Measurements from ENCODE around the gene REEP5. TPM values are rescaled to one million over a fixed set of nuclear protein-coding genes. Genes with fewer than 3 reads are reported as not detected.

REEP5 gene
- total and polyA plus RNA-seq, 2 of the 8 experiments (the other 6 are each of a cell fraction or from before 2014, with no cell fraction given): 58.3 to 94.3 TPM

GRCh38 chr5:112960315-112960714 is 38.3 kb upstream of the REEP5 start:
- Histone ChIP-seq H4K91ac (replicated peaks; ENCODE audit: insufficient read length, low read length) (no peak overlapping the region), H2BK5ac (ENCODE audit: low read depth, low read length) (no peak overlapping the region), H4K8ac (ENCODE audit: extremely low read depth, insufficient read depth, low read length) (no peak overlapping the region), H3K4me2 (ENCODE audit: insufficient read depth in 1 of 2, low read depth in 2 of 2, low read length in 2 of 2) (no peak overlapping the region), H3K9ac (replicated peaks in 1 of 4; ENCODE audit: extremely low read depth in 1 of 4, low read depth in 3 of 4, low read length in 3 of 4) (no peak overlapping the region), H3K14ac (ENCODE audit: insufficient read length) (no peak overlapping the region), H3K23me2 (ENCODE audit: low read depth, low read length) (peaks cover 2% of the 10 kb centered on the region; the same call in 1 of the 2 replicates), H3K79me2 (ENCODE audit: control insufficient read depth in 1 of 2, insufficient read depth in 2 of 2, low read length in 2 of 2) (no peaks in the 10 kb centered on the region), H3K9me3 (ENCODE audit: insufficient read depth in 2 of 2, low read depth in 1 of 2, low read length in 1 of 2) (no peaks in the 10 kb centered on the region), H4K5ac (ENCODE audit: insufficient read length, low read depth, low read length) (no peak overlapping the region), H3K79me1 (ENCODE audit: low read depth, low read length) (no peaks in the 10 kb centered on the region), H3K18ac (ENCODE audit: extremely low read depth, low read length) (no peak overlapping the region), H3K27ac (ENCODE audit: low read depth, low read length) (no peak overlapping the region), H2BK120ac (replicated peaks; ENCODE audit: low read depth, low read length) (no peak overlapping the region), H3K4me1 (replicated peaks in 1 of 4; ENCODE audit: control insufficient read depth in 3 of 4, insufficient read depth in 4 of 4, low read length in 3 of 4) (peaks cover 0 to 6% (median 0%) of the 10 kb centered on the region in 4 experiments; a peak in 2 of 7 replicates), H3K36me3 (ENCODE audit: control insufficient read depth in 2 of 4, insufficient read depth in 4 of 4, low read length in 3 of 4) (no peaks in the 10 kb centered on the region), H3K4me3 (ENCODE audit: extremely low read depth in 1 of 4, insufficient read depth in 2 of 4, low read depth in 3 of 4, low read length in 4 of 4) (no peak overlapping the region), H2AK5ac (ENCODE audit: low read depth, low read length) (no peak overlapping the region), H3K23ac (ENCODE audit: insufficient read length) (no peak overlapping the region), H3K4ac (replicated peaks; ENCODE audit: insufficient read length, low read depth, low read length) (no peak overlapping the region), H3K27me3 (replicated peaks in 1 of 4; ENCODE audit: control insufficient read depth in 3 of 4, extremely low read depth in 1 of 4, insufficient read depth in 3 of 4, low read length in 3 of 4) (no peaks in the 10 kb centered on the region), H3K56ac (replicated peaks; ENCODE audit: insufficient read length, low read depth, low read length) (no peak overlapping the region), H2BK12ac (ENCODE audit: low read depth, low read length) (no peak overlapping the region), H2BK15ac (ENCODE audit: low read length) (no peak overlapping the region), H4K20me1 (replicated peaks in 1 of 2; ENCODE audit: control insufficient read depth in 1 of 2, insufficient read depth in 2 of 2, low read length in 2 of 2) (no peaks in the 10 kb centered on the region), H2BK20ac (ENCODE audit: low read length) (no peak overlapping the region), H2AFZ (ENCODE audit: low read length) (no peak overlapping the region)
- no peak for DNase-seq (ENCODE audit: low read depth in 1 of 2, low spot score in 2 of 2)
- ChIA-PET CTCF (ENCODE audit: partially characterized antibody) (interaction anchor here (0.9 to 3.6 kb wide), 6 partner anchors 9 to 39 kb away, joined by 3 to 18 read pairs (median 3); partner anchors contain the start of gene REEP5), POLR2A (ENCODE audit: partially characterized antibody) (interaction anchor here (0.8 to 3.5 kb wide), 2 partner anchors 9 to 16 kb away, joined by 3 to 16 read pairs; partner anchors contain the start of gene DCP2)
- FAIRE-seq: no peak
- 86% methylated on average over 1 of the region's 1 CpG; no CpG with 5 or more reads in 1 of the 2 experiments for WGBS, 2 experiments (ENCODE audit: extremely low coverage in 1 of 2, insufficient coverage in 1 of 2, insufficient read length in 1 of 2, insufficient replicate concordance in 2 of 2, low coverage in 1 of 2, low lambda C conversion rate in 2 of 2, missing lambda C conversion rate in 1 of 2)
- TF ChIP-seq MAX (IDR thresholded peaks at IDR 0.05) (no peak), GABPA (IDR thresholded peaks at IDR 0.05; ENCODE audit: borderline replicate concordance, insufficient read depth, low read length) (no peak), MAFK (IDR thresholded peaks at IDR 0.05; ENCODE audit: low read depth, low read length) (no peak), TEAD4 (IDR thresholded peaks at IDR 0.05; ENCODE audit: low read depth, low read length) (no peak)
